HG03045 (cell line): Measurements from ENCODE around the gene LASP1.

ENCODE experiments used
- ATAC-seq: cut with Tn5 transposase; IDR thresholded peaks from one replicate; pipeline ENCODE4 v1.9.1; 2021; ENCODE audit warnings: mild to moderate bottlenecking, moderate library complexity; ENCODE audit not compliant: unreplicated experiment

Gene LASP1

GRCh38 chr17:38868817-38869525 lies 887 bp upstream of the LASP1 start:
- peak; percentile 30 for ATAC-seq

GRCh38 chr17:38870259-38871165 lies 654 bp downstream of the LASP1 start:
- peak; percentile 24 for ATAC-seq

- no peak for ATAC-seq
Observed at GRCh38 chr17:38871247-38872015, 1.6 kb downstream of the LASP1 start.

GRCh38 chr17:38872027-38872511 lies 2.2 kb downstream of the LASP1 start:
- ATAC-seq = no peak

GRCh38 chr17:38872671-38873385 lies 3.0 kb downstream of the LASP1 start:
- ATAC-seq = no peak

GRCh38 chr17:38873640-38874380 lies 4.0 kb downstream of the LASP1 start:
- no peak for ATAC-seq

- ATAC-seq = no peak
Observed at GRCh38 chr17:38874505-38875400, 4.9 kb downstream of the LASP1 start.

GRCh38 chr17:38875477-38876075 lies 5.7 kb downstream of the LASP1 start:
- ATAC-seq = no peak

GRCh38 chr17:38877130-38877851 lies 7.4 kb downstream of the LASP1 start:
- ATAC-seq = no peak

- no peak for ATAC-seq
Observed at GRCh38 chr17:38879878-38880665, 10.2 kb downstream of the LASP1 start.

GRCh38 chr17:38881600-38882191 lies 11.8 kb downstream of the LASP1 start:
- no peak for ATAC-seq

GRCh38 chr17:38882870-38883269 lies 13.0 kb downstream of the LASP1 start:
- no peak for ATAC-seq

- no peak for ATAC-seq
Observed at GRCh38 chr17:38883592-38884526, 14.0 kb downstream of the LASP1 start.

- no peak for ATAC-seq
Observed at GRCh38 chr17:38885044-38885727, 15.3 kb downstream of the LASP1 start.
